ENCODE results near the gene C17orf50.

GRCh38 chr17:35752945-35753764 lies 7.5 kb upstream of the C17orf50 start, which contains the start of gene GAS2L2:
- TF ChIP-seq CTCF (IDR thresholded peaks at IDR 0.05; ENCODE audit: low read depth, low read length) = no peak
- TF ChIP-seq POLR2A (IDR thresholded peaks at IDR 0.05; ENCODE audit: extremely low read depth, insufficient read length) = no peak
- TF ChIP-seq, protein P1, sequence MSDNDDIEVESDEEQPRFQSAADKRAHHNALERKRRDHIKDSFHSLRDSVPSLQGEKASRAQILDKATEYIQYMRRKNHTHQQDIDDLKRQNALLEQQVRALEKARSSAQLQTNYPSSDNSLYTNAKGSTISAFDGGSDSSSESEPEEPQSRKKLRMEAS (IDR thresholded peaks at IDR 0.05; ENCODE audit: low read depth, low read length) = no peak

Data from NB4 (cell line).